Measurements from ENCODE around the gene CLSTN3. TPM values are rescaled to one million over a fixed set of nuclear protein-coding genes. Genes with fewer than 3 reads are reported as not detected.

Gene CLSTN3
- total and polyA plus RNA-seq, 2 experiments from 2014 or later = 5.0 to 46.9 TPM

- Histone ChIP-seq H3K27ac (ENCODE audit: low read depth) (no peak overlapping the region), H3K4me2 (no peak overlapping the region), H3K4me1 (ENCODE audit: insufficient read depth) (no peaks in the 10 kb centered on the region), H3K4me3 (no peak overlapping the region), H3K79me2 (replicated peaks; ENCODE audit: insufficient read depth) (no peaks in the 10 kb centered on the region), H4K20me1 (replicated peaks; ENCODE audit: insufficient read depth) (no peaks in the 10 kb centered on the region; the same call in 1 of the 2 replicates), H3K9me2 (ENCODE audit: insufficient read depth) (no peaks in the 10 kb centered on the region), H3K36me3 (ENCODE audit: insufficient read depth) (peaks cover 57% of the 10 kb centered on the region), H2AFZ (no peak overlapping the region), H3F3A (replicated peaks; ENCODE audit: low read depth) (no peaks in the 10 kb centered on the region), H3K27me3 (ENCODE audit: insufficient read depth) (no peaks in the 10 kb centered on the region)
- H3K36me3 Mint-ChIP-seq (ENCODE audit: low read depth) = peaks cover 91% of the 10 kb centered on the region
- H3K4me1 Mint-ChIP-seq = no peaks in the 10 kb centered on the region
- H3K27me3 Mint-ChIP-seq (ENCODE audit: insufficient read depth, low read depth, poor library complexity) = peaks cover 7% of the 10 kb centered on the region
- TF ChIP-seq NANOG (IDR thresholded peaks at IDR 0.05; ENCODE audit: borderline replicate concordance) (no peak), ZNF114 (CRISPR knock-in tag; IDR thresholded peaks at IDR 0.05) (no peak), EZH2phosphoT487 (IDR thresholded peaks at IDR 0.05; ENCODE audit: unreplicated experiment) (no peak), POLR2AphosphoS5 (IDR thresholded peaks at IDR 0.05; ENCODE audit: low read depth) (no peak)
- TF ChIP-seq, protein P1, sequence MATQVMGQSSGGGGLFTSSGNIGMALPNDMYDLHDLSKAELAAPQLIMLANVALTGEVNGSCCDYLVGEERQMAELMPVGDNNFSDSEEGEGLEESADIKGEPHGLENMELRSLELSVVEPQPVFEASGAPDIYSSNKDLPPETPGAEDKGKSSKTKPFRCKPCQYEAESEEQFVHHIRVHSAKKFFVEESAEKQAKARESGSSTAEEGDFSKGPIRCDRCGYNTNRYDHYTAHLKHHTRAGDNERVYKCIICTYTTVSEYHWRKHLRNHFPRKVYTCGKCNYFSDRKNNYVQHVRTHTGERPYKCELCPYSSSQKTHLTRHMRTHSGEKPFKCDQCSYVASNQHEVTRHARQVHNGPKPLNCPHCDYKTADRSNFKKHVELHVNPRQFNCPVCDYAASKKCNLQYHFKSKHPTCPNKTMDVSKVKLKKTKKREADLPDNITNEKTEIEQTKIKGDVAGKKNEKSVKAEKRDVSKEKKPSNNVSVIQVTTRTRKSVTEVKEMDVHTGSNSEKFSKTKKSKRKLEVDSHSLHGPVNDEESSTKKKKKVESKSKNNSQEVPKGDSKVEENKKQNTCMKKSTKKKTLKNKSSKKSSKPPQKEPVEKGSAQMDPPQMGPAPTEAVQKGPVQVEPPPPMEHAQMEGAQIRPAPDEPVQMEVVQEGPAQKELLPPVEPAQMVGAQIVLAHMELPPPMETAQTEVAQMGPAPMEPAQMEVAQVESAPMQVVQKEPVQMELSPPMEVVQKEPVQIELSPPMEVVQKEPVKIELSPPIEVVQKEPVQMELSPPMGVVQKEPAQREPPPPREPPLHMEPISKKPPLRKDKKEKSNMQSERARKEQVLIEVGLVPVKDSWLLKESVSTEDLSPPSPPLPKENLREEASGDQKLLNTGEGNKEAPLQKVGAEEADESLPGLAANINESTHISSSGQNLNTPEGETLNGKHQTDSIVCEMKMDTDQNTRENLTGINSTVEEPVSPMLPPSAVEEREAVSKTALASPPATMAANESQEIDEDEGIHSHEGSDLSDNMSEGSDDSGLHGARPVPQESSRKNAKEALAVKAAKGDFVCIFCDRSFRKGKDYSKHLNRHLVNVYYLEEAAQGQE (IDR thresholded peaks at IDR 0.05; ENCODE audit: unreplicated experiment) = no peak
- H3K4me3 Mint-ChIP-seq = no peak overlapping the region
- no peak overlapping the region for H3K27ac Mint-ChIP-seq
- ATAC-seq (no peak), DNase-seq (ENCODE audit: low spot score) (no peak)
- peaks cover 26% of the 10 kb centered on the region for H3K9me3 Mint-ChIP-seq
Observed at GRCh38 chr12:7207866-7208625, 77.9 kb downstream of the CLSTN3 start.

Small RNAs within 50 kb of the gene (small RNA-seq; reads per million reads assigned to genes)
- not detected for gene RNU6-485P (ENCODE audit: low replicate concordance)

Other genes starting within 250 kb of the CLSTN3 start
- 2.5 and 9.1 TPM in 2 replicates for gene LRRC23, start 225.5 kb upstream of the CLSTN3 start, total RNA-seq (2014; rRNA removed; shearing (Covaris generic))
- 2.4 and 2.9 TPM in 2 replicates for gene LRRC23, start 225.5 kb upstream of the CLSTN3 start, polyA plus RNA-seq (2016; fragmentation: Nextera tagmentation; extraction: Ambion mirVana)
- 50.8 and 53.5 TPM in 2 replicates for gene ENO2, start 215.8 kb upstream of the CLSTN3 start, total RNA-seq (2014; rRNA removed; shearing (Covaris generic))
- gene ENO2, start 215.8 kb upstream of the CLSTN3 start, polyA plus RNA-seq (2016; fragmentation: Nextera tagmentation; extraction: Ambion mirVana) = 43.5 and 50.0 TPM in 2 replicates
- gene ATN1, start 202.4 kb upstream of the CLSTN3 start, total RNA-seq (2014; rRNA removed; shearing (Covaris generic)) = 49.6 and 52.8 TPM in 2 replicates
- gene ATN1, start 202.4 kb upstream of the CLSTN3 start, polyA plus RNA-seq (2016; fragmentation: Nextera tagmentation; extraction: Ambion mirVana) = 27.2 and 29.5 TPM in 2 replicates
- gene RNU7-1, start 186.6 kb upstream of the CLSTN3 start, total RNA-seq (2014; rRNA removed; shearing (Covaris generic)) = not detected in 2 replicates
- not detected in 2 replicates for gene RNU7-1, start 186.6 kb upstream of the CLSTN3 start, polyA plus RNA-seq (2016; fragmentation: Nextera tagmentation; extraction: Ambion mirVana)
- gene C12orf57, start 186.3 kb upstream of the CLSTN3 start, total RNA-seq (2014; rRNA removed; shearing (Covaris generic)) = 186 and 204 TPM in 2 replicates
- 262 and 285 TPM in 2 replicates for gene C12orf57, start 186.3 kb upstream of the CLSTN3 start, polyA plus RNA-seq (2016; fragmentation: Nextera tagmentation; extraction: Ambion mirVana)
- gene PTPN6, start 179.0 kb upstream of the CLSTN3 start, total RNA-seq (2014; rRNA removed; shearing (Covaris generic)) = 24.7 and 25.3 TPM in 2 replicates
- 35.4 and 40.6 TPM in 2 replicates for gene PTPN6, start 179.0 kb upstream of the CLSTN3 start, polyA plus RNA-seq (2016; fragmentation: Nextera tagmentation; extraction: Ambion mirVana)
- gene PHB2, start 159.7 kb upstream of the CLSTN3 start, total RNA-seq (2014; rRNA removed; shearing (Covaris generic)) = 378 and 416 TPM in 2 replicates
- 224 and 238 TPM in 2 replicates for gene PHB2, start 159.7 kb upstream of the CLSTN3 start, polyA plus RNA-seq (2016; fragmentation: Nextera tagmentation; extraction: Ambion mirVana)
- 66.7 and 71.7 TPM in 2 replicates for gene EMG1, start 159.5 kb upstream of the CLSTN3 start, total RNA-seq (2014; rRNA removed; shearing (Covaris generic))
- gene EMG1, start 159.5 kb upstream of the CLSTN3 start, polyA plus RNA-seq (2016; fragmentation: Nextera tagmentation; extraction: Ambion mirVana) = 157 and 160 TPM in 2 replicates
- gene LPCAT3, start 111.9 kb upstream of the CLSTN3 start, total RNA-seq (2014; rRNA removed; shearing (Covaris generic)) = 45.3 and 51.5 TPM in 2 replicates
- 21.4 and 22.7 TPM in 2 replicates for gene LPCAT3, start 111.9 kb upstream of the CLSTN3 start, polyA plus RNA-seq (2016; fragmentation: Nextera tagmentation; extraction: Ambion mirVana)
- gene C1S, start 69.7 kb upstream of the CLSTN3 start, total RNA-seq (2014; rRNA removed; shearing (Covaris generic)) = 5.0 and 9.7 TPM in 2 replicates
- gene C1S, start 69.7 kb upstream of the CLSTN3 start, polyA plus RNA-seq (2016; fragmentation: Nextera tagmentation; extraction: Ambion mirVana) = 4.9 and 5.1 TPM in 2 replicates
- gene C1R, start 37.9 kb upstream of the CLSTN3 start, total RNA-seq (2014; rRNA removed; shearing (Covaris generic)) = 6.1 and 8.8 TPM in 2 replicates
- gene C1R, start 37.9 kb upstream of the CLSTN3 start, polyA plus RNA-seq (2016; fragmentation: Nextera tagmentation; extraction: Ambion mirVana) = 5.9 and 6.4 TPM in 2 replicates
- gene C1RL, start 21.2 kb upstream of the CLSTN3 start, total RNA-seq (2014; rRNA removed; shearing (Covaris generic)) = 8.8 and 10.0 TPM in 2 replicates
- 7.3 and 9.1 TPM in 2 replicates for gene C1RL, start 21.2 kb upstream of the CLSTN3 start, polyA plus RNA-seq (2016; fragmentation: Nextera tagmentation; extraction: Ambion mirVana)
- gene RBP5, start 1.5 kb upstream of the CLSTN3 start, total RNA-seq (2014; rRNA removed; shearing (Covaris generic)) = 3.0 TPM in 1 of 2 replicates, not detected in the other
- gene RBP5, start 1.5 kb upstream of the CLSTN3 start, polyA plus RNA-seq (2016; fragmentation: Nextera tagmentation; extraction: Ambion mirVana) = 0.73 and 1.2 TPM in 2 replicates
- 58.8 and 72.0 TPM in 2 replicates for gene PEX5, start 59.3 kb downstream of the CLSTN3 start, total RNA-seq (2014; rRNA removed; shearing (Covaris generic))
- 7.4 and 7.5 TPM in 2 replicates for gene PEX5, start 59.3 kb downstream of the CLSTN3 start, polyA plus RNA-seq (2016; fragmentation: Nextera tagmentation; extraction: Ambion mirVana)
- not detected in 2 replicates for gene ACSM4, start 173.7 kb downstream of the CLSTN3 start, total RNA-seq (2014; rRNA removed; shearing (Covaris generic))
- gene ACSM4, start 173.7 kb downstream of the CLSTN3 start, polyA plus RNA-seq (2016; fragmentation: Nextera tagmentation; extraction: Ambion mirVana) = not detected in 2 replicates